Right lobe of liver (tissue), 6 donors: ENCODE measurements around the gene GIT1. TPM values are rescaled to one million over a fixed set of nuclear protein-coding genes. Genes with fewer than 3 reads are reported as not detected.
A peak's percentile ranks its signal among the peaks of the same experiment; 100 is the strongest.

ENCODE experiments used
- ATAC-seq, 4 donors: fragments of 200-7000 bp; cut with Tn5 transposase; one replicate each; pipeline ENCODE4 v1.9.1; 2020; ENCODE audit warnings: mild to moderate bottlenecking in 4 of 4, moderate library complexity in 4 of 4
- DNase-seq, 3 donors: peaks; one replicate each; pipeline ENCODE4 v3.0.0-alpha.2; 2020
- H3K27ac ChIP-seq, 3 donors: fragments of 200-600 bp; one replicate each; pipeline ENCODE4 v1.8.0; 2022
- H3K27me3 ChIP-seq, 2 donors: fragments of 200-600 bp; one replicate each; pipeline ENCODE4 v1.8.0; 2022
- H3K36me3 ChIP-seq, 4 donors: fragments of 200-600 bp; sonication (generic) in 1 of 4; one replicate each; pipeline versions ENCODE4 v1.5.1 to v1.8.0; 2017 to 2022; ENCODE audit warnings: control low read depth in 1 of 4
- H3K4me1 ChIP-seq, 4 donors: fragments of 200-600 bp; sonication (generic) in 1 of 4; one replicate each; pipeline versions ENCODE4 v1.5.1 to v1.8.0; 2017 to 2022; ENCODE audit warnings: control low read depth in 1 of 4
- H3K4me3 ChIP-seq, 3 donors: fragments of 200-600 bp; one replicate each; pipeline ENCODE4 v1.8.0; 2022
- H3K9me3 ChIP-seq, 4 donors: fragments of 200-600 bp; sonication (generic) in 1 of 4; one replicate each; pipeline versions ENCODE4 v1.5.1 to v1.8.0; 2017 to 2022; ENCODE audit warnings: control low read depth in 1 of 4
- CTCF ChIP-seq, 4 donors: fragments of 200-600 bp in 3 of 4; fragments of 450-650 bp in 1 of 4; IDR thresholded peaks; one replicate each; pipeline versions ENCODE4 v1.5.1 to v1.8.0; 2016 to 2022; ENCODE audit warnings: antibody characterized with exemption in 4 of 4, mild to moderate bottlenecking in 2 of 4
- POLR2A ChIP-seq: fragments of 450-650 bp; IDR thresholded peaks from one replicate; pipeline ENCODE4 v1.6.1; 2017; ENCODE audit warnings: antibody characterized with exemption, mild to moderate bottlenecking
- WGBS: methylation state at CpG from one replicate; pipeline ENCODE4 v1.1.6; 2018; ENCODE audit warnings: low coverage, low lambda C conversion rate; ENCODE audit not compliant: insufficient coverage; ENCODE audit errors: missing lambda C conversion rate; 5-methylcytosine and 5-hydroxymethylcytosine counted together
- intact Hi-C, 2 donors: fragments of 100-400 bp; cut with DNase I; formaldehyde crosslinking; loops; one replicate each; pipeline versions ENCODE4 v1.11.2 to v1.14.1; 2022
- total RNA-seq, 6 experiments: library from RNA; depleted of rRNA in 2 of 6; stranded (reverse); fragments of >200 nt in 2 of 6; fragmentation: NEBNext Ultra II Directional in 3 of 6; extraction: Animal tissue kit (Norgen Biotek cat#: 25700) in 3 of 6; gene quantifications; one replicate each; pipeline versions ENCODE4 v1.1.0 to v1.2.4, GENCODE V29; 2016 to 2023
- donor health status: DM: no; HTN: yes; CAD: no.
- donor health status: DM: no; HTN: no; CAD: no.
- donor health status: DM: no; HTN: no; CAD: no.
- donor health status: DM: no; HTN: yes; CAD: no.
- donor health status: DM: no; HTN: yes; CAD: no.

Gene GIT1
- total RNA-seq, 6 experiments from 2014 or later: 7.1 to 15.9 (median 8.7) TPM

GRCh38 chr17:29569245-29569950 is 20.1 kb downstream of the GIT1 start:
- peak overlapping the region; percentile 60 to 83 (median 71) for H3K4me3 ChIP-seq
- intact Hi-C loops: no loop called here
- no peaks in the 10 kb centered on the region for H3K36me3 ChIP-seq
- no peak for ATAC-seq
- DNase-seq: peak in 2 of 3 donors; percentile 28 to 36
- H3K9me3 ChIP-seq: no peaks in the 10 kb centered on the region
- peaks cover 0 to 33% (median 16%) of the 10 kb centered on the region in 4 donors for H3K4me1 ChIP-seq
- no peak for TF ChIP-seq CTCF (IDR thresholded peaks at IDR 0.05)
- no peak for TF ChIP-seq POLR2A
- peak overlapping the region; percentile 17 to 41 (median 36) for H3K27ac ChIP-seq
- no peaks in the 10 kb centered on the region for H3K27me3 ChIP-seq
- 33% methylated on average over 3 of the region's 14 CpGs for WGBS

GRCh38 chr17:29568331-29569244 is 20.9 kb downstream of the GIT1 start, which contains the start of gene TP53I13:
Gene TP53I13 (plus strand): TSS chr17:29568701. CDS start chr17:29568759, 58 bp downstream.
- intact Hi-C loops: no loop called here
- peak; percentile 44 to 68 (median 54) for ATAC-seq
- H3K4me1 ChIP-seq: peaks cover 0 to 36% (median 11%) of the 10 kb centered on the region in 4 donors
- peak within 1 kb of the TSS; percentile 68 to 83 (median 71) for H3K4me3 ChIP-seq
- peak within 1 kb of the TSS; percentile 63 to 78 (median 76) for H3K27ac ChIP-seq
- no CpG with 5 or more reads among the region's 85 CpGs for WGBS
- no peaks in the 10 kb centered on the region for H3K9me3 ChIP-seq
- H3K36me3 ChIP-seq: no peaks in the 10 kb centered on the region
- DNase-seq: peak; percentile 91 to 93 (median 91)
- TF ChIP-seq POLR2A (peak; percentile 72), CTCF (IDR thresholded peaks at IDR 0.05) (no peak)
- H3K27me3 ChIP-seq: no peaks in the 10 kb centered on the region

GRCh38 chr17:29567554-29568330 is 21.7 kb downstream of the GIT1 start:
- DNase-seq: peak; percentile 72 to 77 (median 76)
- peak overlapping the region; percentile 63 to 78 (median 76) for H3K27ac ChIP-seq
- H3K36me3 ChIP-seq: peaks cover 0 to 2% (median under 1%) of the 10 kb centered on the region in 4 donors
- peak; percentile 25 to 39 (median 29) for ATAC-seq
- no peaks in the 10 kb centered on the region for H3K9me3 ChIP-seq
- TF ChIP-seq CTCF (IDR thresholded peaks at IDR 0.05): peak; percentile 27 to 40 (median 28)
- TF ChIP-seq POLR2A: no peak
- H3K4me3 ChIP-seq: peak overlapping the region; percentile 68 to 83 (median 71)
- H3K4me1 ChIP-seq: peaks cover 0 to 28% (median 6%) of the 10 kb centered on the region in 4 donors
- under 1% methylated on average over 28 of the region's 63 CpGs for WGBS
- no peaks in the 10 kb centered on the region for H3K27me3 ChIP-seq
- intact Hi-C loops: no loop called here

GRCh38 chr17:29567304-29567553 is 22.2 kb downstream of the GIT1 start:
- Histone ChIP-seq H3K36me3 (peaks cover 0 to 8% (median 4%) of the 10 kb centered on the region in 4 donors), H3K27ac (peak overlapping the region; percentile 63 to 78 (median 76)), H3K4me1 (peaks cover 0 to 27% (median 4%) of the 10 kb centered on the region in 4 donors), H3K4me3 (peak overlapping the region; percentile 68 to 83 (median 71)), H3K9me3 (no peaks in the 10 kb centered on the region), H3K27me3 (no peaks in the 10 kb centered on the region)
- ATAC-seq (peak in 2 of 4 donors; percentile 1), DNase-seq (no peak)
- 0% methylated on average over 13 of the region's 27 CpGs for WGBS
- intact Hi-C loops: no loop called here
- no peak for TF ChIP-seq CTCF (IDR thresholded peaks at IDR 0.05)
- no peak for TF ChIP-seq POLR2A
